NOMO-1 treated with dmso at 0.1 percent for 144 hours (cell line): ENCODE data around the gene ICE2.

Experiments used
- DNase-seq: peaks from one replicate; lab custom pipeline; 2025; ENCODE audit not compliant: unreplicated experiment; lab: John Stamatoyannopoulos, UW

ICE2 gene

DNA sequence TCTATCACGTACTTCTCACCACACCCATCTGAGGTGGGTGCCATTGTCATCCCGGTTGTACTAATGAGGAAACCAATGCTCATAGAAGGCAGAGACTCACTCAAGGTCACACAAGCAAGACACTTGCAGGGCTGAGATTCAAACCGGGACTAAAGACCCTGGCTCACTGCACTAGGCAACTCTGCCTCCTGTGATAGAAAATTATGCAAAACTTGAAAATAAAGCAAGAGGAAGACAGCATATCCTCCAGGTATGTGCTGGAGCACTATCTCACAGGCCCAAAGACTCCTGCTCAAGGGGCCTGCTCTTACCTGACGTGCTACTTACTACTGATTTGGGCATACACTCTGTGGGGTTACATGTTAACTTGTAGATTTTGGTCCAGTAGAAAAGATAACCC, 106.7 kb downstream of the ICE2 start:
- no peak for DNase-seq

DNA sequence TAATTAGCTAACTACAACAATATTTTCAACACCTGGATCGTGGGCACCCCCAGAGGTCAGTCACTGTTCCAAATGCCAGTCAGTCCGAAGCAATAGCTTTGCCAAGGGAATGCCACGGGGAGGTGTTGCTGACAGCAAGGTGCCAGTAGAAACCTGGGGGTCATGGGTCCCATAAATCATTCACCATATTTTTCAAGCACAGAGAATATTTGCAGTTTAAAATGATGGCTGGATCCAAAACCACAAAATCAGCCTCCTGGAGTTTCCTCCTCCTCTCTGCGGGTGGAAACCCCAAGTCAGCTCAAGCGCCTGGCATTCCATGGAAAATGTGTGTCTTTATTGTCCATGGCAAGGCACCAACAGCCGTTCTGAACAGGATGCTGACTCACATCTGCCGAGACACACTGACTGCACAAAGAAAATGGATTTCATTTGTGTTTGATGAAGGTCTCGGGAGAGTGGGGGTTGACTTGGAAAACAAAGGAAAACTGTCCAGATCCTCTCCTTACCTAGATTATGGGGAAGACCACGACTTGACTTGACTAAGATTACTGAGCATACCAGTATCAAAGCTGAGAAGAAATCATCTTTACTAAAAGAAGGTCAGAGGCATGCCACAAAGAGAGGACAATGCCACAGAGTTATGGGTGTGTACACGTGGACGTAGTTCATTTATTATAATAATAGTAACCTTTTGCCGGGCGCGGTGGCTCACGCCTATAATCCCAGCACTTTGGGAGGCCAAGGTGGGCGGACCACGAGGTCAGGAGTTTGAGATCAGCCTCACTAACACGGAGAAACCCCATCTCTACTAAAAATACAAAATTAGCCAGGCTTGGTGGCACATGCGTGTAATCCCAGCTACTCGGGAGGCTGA, 107.5 kb downstream of the ICE2 start:
- no peak for DNase-seq

DNA sequence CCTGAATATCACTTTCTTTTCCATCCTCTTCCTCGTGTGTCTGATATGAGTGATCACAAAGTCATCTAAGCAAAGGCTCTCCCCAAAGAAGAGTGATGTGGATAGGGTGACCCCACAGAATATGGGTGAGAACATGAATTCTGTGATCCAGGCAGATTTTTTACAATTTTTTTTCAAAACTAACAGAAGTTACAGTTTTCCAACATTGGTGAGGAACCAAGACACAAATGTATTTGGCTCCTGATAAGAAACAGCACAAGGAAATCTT, 108.1 kb downstream of the ICE2 start:
- no peak for DNase-seq

DNA sequence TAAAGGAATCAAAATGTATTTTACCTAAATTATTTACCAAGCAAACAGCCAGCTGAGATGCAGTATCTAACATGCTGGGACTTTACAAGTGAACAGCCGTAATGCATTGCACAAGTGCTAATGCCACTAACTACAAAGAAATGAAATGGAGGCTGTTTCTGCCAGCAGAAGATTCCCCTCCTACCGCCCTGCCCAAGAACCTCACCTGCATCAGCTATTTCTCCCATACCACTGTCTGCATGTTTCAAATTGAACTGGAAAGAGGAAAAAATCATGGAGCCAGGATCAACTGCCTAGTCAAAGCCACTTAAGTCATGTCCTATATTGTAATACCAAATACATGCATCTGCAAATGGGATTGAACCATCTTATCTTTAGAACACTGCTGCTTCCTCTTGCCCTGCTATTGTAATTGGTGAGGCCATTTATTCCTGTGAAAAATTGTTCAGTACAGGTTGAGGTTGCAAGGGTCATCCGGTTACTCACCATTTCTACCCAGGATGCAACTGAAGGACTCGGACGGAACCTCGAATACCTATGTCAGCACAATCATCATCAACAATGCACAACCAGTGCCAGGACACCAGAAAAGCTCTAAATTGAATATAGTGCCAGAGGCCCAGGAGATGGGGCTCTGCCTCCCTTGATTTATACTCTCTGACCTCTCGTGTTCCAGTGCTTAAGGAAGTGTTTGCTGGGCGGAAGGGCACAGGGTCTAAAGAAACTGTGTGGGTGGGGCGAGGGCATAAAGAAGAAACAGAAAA, 108.7 kb downstream of the ICE2 start:
- no peak for DNase-seq

DNA sequence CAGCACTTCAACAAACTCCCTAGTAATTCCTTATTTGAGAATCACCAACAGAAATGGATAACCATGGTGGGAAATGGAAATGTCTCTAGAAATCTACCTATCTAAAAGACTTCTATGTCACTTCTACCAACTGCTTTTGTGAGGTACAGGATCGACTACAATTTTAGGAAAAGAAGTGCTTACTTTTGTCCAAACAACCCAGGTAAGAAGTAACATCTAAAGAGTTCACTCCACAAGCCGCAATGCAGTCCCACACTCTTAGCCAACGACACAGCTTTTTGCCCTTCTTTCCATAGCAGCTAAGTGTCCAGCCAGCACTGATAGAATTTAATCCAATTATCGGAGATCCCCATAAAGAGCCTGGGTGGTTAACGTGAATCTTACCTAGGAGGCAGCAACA, 109.2 kb downstream of the ICE2 start:
- no peak for DNase-seq
